H1 (cell line): ENCODE data around the gene NPIPA8. TPM values are rescaled to one million over a fixed set of nuclear protein-coding genes. Genes with fewer than 3 reads are reported as not detected.
"Not testable (repeated sequence)": the region's sequence is repeated elsewhere in the genome, so short reads cannot be mapped to it uniquely, and the experiment has no call there.

Source experiments
- CTCF ChIA-PET: fragments of 300-600 bp; sonication (Branson Sonifier 250); formaldehyde crosslinking; loops from one replicate; lab custom pipeline; 2021; ENCODE audit not compliant: partially characterized antibody; lab: Charles Lee
- POLR2A ChIA-PET: fragments of 300-600 bp; sonication (Branson Sonifier 250); formaldehyde crosslinking; loops from one replicate; lab custom pipeline; 2021; ENCODE audit warnings: inconsistent platforms; ENCODE audit not compliant: partially characterized antibody; lab: Charles Lee
- DNase-seq, 2 experiments: peaks; one replicate each; pipeline versions ENCODE4 v3.0.0 to v3.0.0-alpha.2; 2010 to 2022; ENCODE audit warnings: low spot score in 2 of 2, low read depth in 1 of 2, mixed read lengths in 1 of 2
- FAIRE-seq: peaks from 2 replicates; lab custom pipeline; 2011; peaks lifted over from hg19 to GRCh38; lab: Jason Lieb, UNC
- H2AFZ ChIP-seq: 2 replicates; pipeline ENCODE4 v1.8.1; 2012; ENCODE audit warnings: low read length, inconsistent platforms
- H2AK5ac ChIP-seq: 2 replicates; pipeline ENCODE4 v1.6.1; 2013; ENCODE audit warnings: low read depth, low read length
- H2BK120ac ChIP-seq: replicated peaks from 2 replicates; pipeline ENCODE3; 2013; ENCODE audit warnings: low read depth, low read length, inconsistent platforms
- H2BK12ac ChIP-seq: 2 replicates; pipeline ENCODE4 v1.6.1; 2013; ENCODE audit warnings: low read depth, low read length
- H2BK15ac ChIP-seq: 2 replicates; pipeline ENCODE4 v1.6.1; 2013; ENCODE audit warnings: low read length
- H2BK20ac ChIP-seq: 2 replicates; pipeline ENCODE4 v1.6.1; 2013; ENCODE audit warnings: low read length
- H2BK5ac ChIP-seq: 2 replicates; pipeline ENCODE4 v1.6.1; 2013; ENCODE audit warnings: low read depth, low read length
- H3K14ac ChIP-seq: 2 replicates; pipeline ENCODE4 v1.6.1; 2013; ENCODE audit warnings: inconsistent platforms; ENCODE audit not compliant: insufficient read length
- H3K18ac ChIP-seq: 2 replicates; pipeline ENCODE4 v1.6.1; 2013; ENCODE audit warnings: low read length; ENCODE audit errors: extremely low read depth
- H3K23ac ChIP-seq: 2 replicates; pipeline ENCODE4 v1.6.1; 2013; ENCODE audit warnings: inconsistent platforms; ENCODE audit not compliant: insufficient read length
- H3K23me2 ChIP-seq: 2 replicates; pipeline ENCODE4 v1.6.1; 2013; ENCODE audit warnings: low read depth, low read length
- H3K27ac ChIP-seq: 2 replicates; pipeline ENCODE4 v1.6.1; 2011; ENCODE audit warnings: low read depth, low read length, inconsistent platforms
- H3K27me3 ChIP-seq, 4 experiments: replicated peaks in 1 of 4; 1 replicate in 1 of 4; 2 replicates in 3 of 4; pipeline versions ENCODE4 v1.6.1 to v1.8.1; 2011 to 2013; ENCODE audit warnings: low read length in 3 of 4, mild to moderate bottlenecking in 3 of 4, inconsistent platforms in 2 of 4, mixed read lengths in 2 of 4, moderate library complexity in 1 of 4; ENCODE audit not compliant: control insufficient read depth in 3 of 4, insufficient read depth in 3 of 4; ENCODE audit errors: extremely low read depth in 1 of 4
- H3K36me3 ChIP-seq, 4 experiments: 2 replicates each; pipeline versions ENCODE4 v1.6.1 to v1.8.1; 2011 to 2013; ENCODE audit warnings: mild to moderate bottlenecking in 4 of 4, low read length in 3 of 4, moderate library complexity in 2 of 4, control low read depth in 1 of 4, inconsistent platforms in 1 of 4; ENCODE audit not compliant: insufficient read depth in 4 of 4, control insufficient read depth in 2 of 4
- H3K4ac ChIP-seq: replicated peaks from 2 replicates; pipeline ENCODE3; 2013; ENCODE audit warnings: low read length, low read depth, mixed read lengths, inconsistent platforms; ENCODE audit not compliant: insufficient read length
- H3K4me1 ChIP-seq, 4 experiments: replicated peaks in 1 of 4; 1 replicate in 1 of 4; 2 replicates in 3 of 4; pipeline versions ENCODE4 v1.6.1 to v1.8.1; 2011 to 2013; ENCODE audit warnings: low read length in 3 of 4, inconsistent platforms in 2 of 4, mixed read lengths in 1 of 4; ENCODE audit not compliant: insufficient read depth in 4 of 4, control insufficient read depth in 3 of 4
- H3K4me2 ChIP-seq, 2 experiments: 2 replicates each; pipeline versions ENCODE4 v1.6.1 to v1.8.1; 2011 to 2013; ENCODE audit warnings: low read depth in 2 of 2, low read length in 2 of 2, control low read depth in 1 of 2, inconsistent platforms in 1 of 2, mild to moderate bottlenecking in 1 of 2; ENCODE audit not compliant: insufficient read depth in 1 of 2
- H3K4me3 ChIP-seq, 4 experiments: fragments of 200-600, 300-600 bp in 1 of 4; sonication (generic), shearing (Covaris generic), sonication (Bioruptor Twin) in 1 of 4; 2 replicates each; pipeline versions ENCODE4 v1.5.1 to v1.8.1; 2011 to 2016; ENCODE audit warnings: low read length in 4 of 4, low read depth in 3 of 4, control low read depth in 2 of 4, inconsistent platforms in 2 of 4, mild to moderate bottlenecking in 2 of 4, mixed read lengths in 1 of 4, moderate library complexity in 1 of 4; ENCODE audit not compliant: insufficient read depth in 2 of 4; ENCODE audit errors: extremely low read depth in 1 of 4
- H3K56ac ChIP-seq: replicated peaks from 2 replicates; pipeline ENCODE3; 2013; ENCODE audit warnings: low read depth, mild to moderate bottlenecking, mixed read lengths, low read length, inconsistent platforms; ENCODE audit not compliant: insufficient read length
- H3K79me1 ChIP-seq: 2 replicates; pipeline ENCODE4 v1.6.1; 2013; ENCODE audit warnings: low read depth, low read length, control low read depth
- H3K79me2 ChIP-seq, 2 experiments: 2 replicates each; pipeline versions ENCODE4 v1.6.1 to v1.8.1; 2012 to 2013; ENCODE audit warnings: low read length in 2 of 2, mild to moderate bottlenecking in 2 of 2, inconsistent platforms in 1 of 2; ENCODE audit not compliant: insufficient read depth in 2 of 2, control insufficient read depth in 1 of 2
- H3K9ac ChIP-seq, 4 experiments: replicated peaks in 1 of 4; 1 replicate in 1 of 4; 2 replicates in 3 of 4; pipeline versions ENCODE4 v1.6.1 to v1.8.1; 2011 to 2013; ENCODE audit warnings: low read depth in 3 of 4, low read length in 3 of 4, control low read depth in 2 of 4, mild to moderate bottlenecking in 2 of 4, moderate library complexity in 2 of 4, inconsistent platforms in 1 of 4; ENCODE audit errors: extremely low read depth in 1 of 4
- H3K9me3 ChIP-seq, 2 experiments: 2 replicates each; pipeline versions ENCODE4 v1.6.1 to v1.8.1; 2012 to 2013; ENCODE audit warnings: mild to moderate bottlenecking in 2 of 2, moderate library complexity in 2 of 2, control low read depth in 1 of 2, inconsistent platforms in 1 of 2, low read depth in 1 of 2, low read length in 1 of 2, mixed read lengths in 1 of 2; ENCODE audit not compliant: insufficient read depth in 2 of 2
- H4K20me1 ChIP-seq, 2 experiments: replicated peaks in 1 of 2; 2 replicates each; pipeline versions ENCODE3 to v1.8.1; 2011 to 2013; ENCODE audit warnings: inconsistent platforms in 2 of 2, low read length in 2 of 2, mild to moderate bottlenecking in 1 of 2; ENCODE audit not compliant: insufficient read depth in 2 of 2, control insufficient read depth in 1 of 2
- H4K5ac ChIP-seq: 2 replicates; pipeline ENCODE4 v1.6.1; 2013; ENCODE audit warnings: low read length, low read depth, mixed read lengths, inconsistent platforms; ENCODE audit not compliant: insufficient read length
- H4K8ac ChIP-seq: 2 replicates; pipeline ENCODE4 v1.8.0; 2013; ENCODE audit warnings: mild to moderate bottlenecking, moderate library complexity, low read length, inconsistent platforms; ENCODE audit not compliant: insufficient read depth; ENCODE audit errors: extremely low read depth
- H4K91ac ChIP-seq: replicated peaks from 2 replicates; pipeline ENCODE3; 2013; ENCODE audit warnings: low read length, mixed read lengths, inconsistent platforms; ENCODE audit not compliant: insufficient read length
- WGBS, 2 experiments: shearing (Covaris generic) in 1 of 2; methylation state at CpG; one replicate each; pipeline versions ENCODE4 v1.1.6 to v1.1.7; 2013 to 2015; ENCODE audit warnings: low lambda C conversion rate in 2 of 2, mixed read lengths in 2 of 2, inconsistent platforms in 1 of 2, low coverage in 1 of 2, missing lambda C conversion rate in 1 of 2; ENCODE audit not compliant: insufficient replicate concordance in 2 of 2, insufficient coverage in 1 of 2, insufficient read length in 1 of 2; ENCODE audit errors: extremely low coverage in 1 of 2, missing lambda C conversion rate in 1 of 2; 5-methylcytosine and 5-hydroxymethylcytosine counted together
- polyA plus RNA-seq, 7 experiments: library from polyadenylated mRNA; depleted of rRNA in 3 of 7; stranded (reverse) in 5 of 7; unstranded in 2 of 7; fragments of >200 nt in 5 of 7; fragments of 200-250 nt in 2 of 7; gene quantifications; 1 replicate in 5 of 7; 2 replicates in 1 of 7; 4 replicates in 1 of 7; pipeline versions ENCODE4 v1.2.1 to v1.2.3, GENCODE V29; 2011 to 2013; ENCODE audit warnings: missing spikeins in 2 of 7, mixed read lengths in 2 of 7
- total RNA-seq: library from RNA; stranded (reverse); fragmentation: NEBNext Ultra II Directional; extraction: Animal tissue kit (Norgen Biotek cat#: 25700); gene quantifications from 2 replicates; pipeline ENCODE4 v1.2.1, GENCODE V29; 2021

The NPIPA8 gene
- total and polyA plus RNA-seq, 2 of the 8 experiments (the other 6 are each of a cell fraction or from before 2014, with no cell fraction given): 1.1 to 13.8 TPM

DNA sequence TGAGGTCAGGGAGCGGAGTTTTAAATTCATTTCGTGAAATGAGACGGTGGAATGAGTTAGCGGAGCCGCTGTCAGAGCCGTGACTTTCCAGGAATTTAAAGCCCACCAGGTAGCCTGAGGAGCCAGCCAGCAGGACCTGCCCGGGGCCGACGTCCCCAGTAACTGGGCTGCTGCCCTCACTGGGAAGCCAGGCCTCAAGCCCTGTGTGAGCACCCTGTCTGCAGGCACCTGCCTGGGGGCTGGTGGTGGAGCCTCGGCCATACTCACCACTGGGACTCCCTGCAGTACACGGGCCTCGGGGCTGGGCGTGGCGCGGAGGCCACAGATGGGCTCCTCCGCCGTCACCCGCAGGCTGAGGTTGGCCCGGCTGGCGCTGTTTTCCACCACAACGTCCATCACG is 10.5 kb upstream of the NPIPA8 start:
- H3K4me1 ChIP-seq, CTCF ChIA-PET, H3K14ac ChIP-seq, H3K23me2 ChIP-seq, H2BK120ac ChIP-seq, H2BK15ac ChIP-seq, H4K20me1 ChIP-seq, FAIRE-seq, H3K79me1 ChIP-seq, H3K56ac ChIP-seq, H3K4me2 ChIP-seq, H3K23ac ChIP-seq, H3K36me3 ChIP-seq, H3K9me3 ChIP-seq, H4K91ac ChIP-seq, H3K4me3 ChIP-seq, H2BK12ac ChIP-seq, H3K4ac ChIP-seq, H4K8ac ChIP-seq, H4K5ac ChIP-seq, H2BK5ac ChIP-seq, H3K9ac ChIP-seq, H2AK5ac ChIP-seq, H3K18ac ChIP-seq, H2BK20ac ChIP-seq, H3K27me3 ChIP-seq, H2AFZ ChIP-seq, POLR2A ChIA-PET, H3K27ac ChIP-seq, H3K79me2 ChIP-seq, DNase-seq: not testable (repeated sequence)
- WGBS, 2 experiments: 100% methylated on average over 3 of the region's 22 CpGs; no CpG with 5 or more reads in 1 of the 2 experiments

DNA sequence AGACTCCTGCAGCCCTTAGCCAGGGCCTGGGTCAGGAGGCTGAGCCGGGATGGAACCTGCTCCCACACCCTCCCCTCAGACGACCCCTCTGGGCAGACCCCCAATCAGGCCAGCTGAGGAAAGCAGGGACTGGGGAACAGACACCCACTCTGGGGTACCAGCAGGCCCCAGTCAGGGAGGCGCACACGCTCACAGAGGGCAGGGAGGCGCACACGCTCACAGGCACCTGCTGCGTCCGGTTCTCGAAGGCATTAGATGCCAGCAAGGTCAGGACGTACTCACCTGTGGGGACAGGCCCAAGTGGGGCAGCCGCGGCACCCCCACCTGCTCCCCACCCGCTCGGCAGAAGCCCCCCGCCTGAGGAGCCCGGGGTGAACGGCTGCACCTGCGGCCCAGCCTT is 8.1 kb upstream of the NPIPA8 start:
- H3K4me3 ChIP-seq, H2BK12ac ChIP-seq, H4K5ac ChIP-seq, H4K91ac ChIP-seq, H3K4me2 ChIP-seq, DNase-seq, FAIRE-seq, H3K36me3 ChIP-seq, H3K79me2 ChIP-seq, H2BK20ac ChIP-seq, H3K79me1 ChIP-seq, H2BK15ac ChIP-seq, H3K4ac ChIP-seq, H3K4me1 ChIP-seq, H3K27me3 ChIP-seq, CTCF ChIA-PET, H4K20me1 ChIP-seq, H3K14ac ChIP-seq, H2AK5ac ChIP-seq, H3K23ac ChIP-seq, POLR2A ChIA-PET, H2AFZ ChIP-seq, H4K8ac ChIP-seq, H3K27ac ChIP-seq, H3K56ac ChIP-seq, H2BK5ac ChIP-seq, H3K18ac ChIP-seq, H3K9ac ChIP-seq, H2BK120ac ChIP-seq, H3K9me3 ChIP-seq, H3K23me2 ChIP-seq: not testable (repeated sequence)
- no CpG with 5 or more reads among the region's 18 CpGs for WGBS, 2 experiments
